ENCODE data around the gene TACC2.

The TACC2 gene

GRCh38 chr10:122168101-122168500, 179.1 kb downstream of the TACC2 start:
- no peak for DNase-seq (ENCODE audit: low read depth)

DNA sequence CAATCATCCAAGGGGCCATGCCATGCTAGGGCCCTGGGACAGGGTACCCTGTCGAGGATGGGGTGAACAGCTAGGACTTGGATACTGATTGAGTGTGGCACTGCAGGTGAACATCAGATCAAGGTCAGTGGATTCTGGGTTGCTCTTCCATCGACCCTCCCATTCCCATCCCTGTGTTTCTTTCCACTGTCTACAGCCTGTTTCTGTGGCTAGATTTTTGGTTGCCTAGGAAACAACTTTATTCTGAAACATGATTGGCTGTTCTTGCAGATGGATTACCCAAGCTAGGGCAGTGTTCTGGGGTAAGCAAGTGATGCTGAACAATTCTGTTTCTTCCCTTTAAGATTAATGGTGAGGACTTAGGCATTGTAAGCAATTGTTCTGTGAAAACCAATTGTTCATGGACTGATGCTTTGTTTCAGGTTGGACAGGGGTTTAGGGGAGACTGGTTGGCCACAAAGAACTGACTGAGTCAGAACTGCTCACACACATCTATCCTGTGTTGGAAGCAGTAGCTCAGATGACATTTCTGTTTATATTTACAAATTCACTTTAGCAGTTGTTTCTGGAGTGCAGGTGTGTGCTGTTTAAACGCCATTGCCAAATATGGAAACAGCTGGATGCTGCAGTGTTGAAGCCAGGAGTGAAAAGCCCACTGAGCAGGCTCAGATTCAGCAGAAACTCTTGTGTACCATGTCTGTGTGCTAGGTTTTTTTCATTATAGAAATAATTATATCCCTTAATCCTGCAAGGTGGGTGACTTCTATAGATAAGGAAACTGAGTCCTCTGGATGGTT, 179.8 kb downstream of the TACC2 start:
- no peak for DNase-seq (ENCODE audit: low read depth)

GRCh38 chr10:122170802-122171201, 181.8 kb downstream of the TACC2 start:
- no peak for DNase-seq (ENCODE audit: low read depth)

GRCh38 chr10:122171302-122172075, 182.5 kb downstream of the TACC2 start:
- no peak for DNase-seq (ENCODE audit: low read depth)

GRCh38 chr10:122172361-122173008, 183.5 kb downstream of the TACC2 start:
- no peak for DNase-seq (ENCODE audit: low read depth)

DNA sequence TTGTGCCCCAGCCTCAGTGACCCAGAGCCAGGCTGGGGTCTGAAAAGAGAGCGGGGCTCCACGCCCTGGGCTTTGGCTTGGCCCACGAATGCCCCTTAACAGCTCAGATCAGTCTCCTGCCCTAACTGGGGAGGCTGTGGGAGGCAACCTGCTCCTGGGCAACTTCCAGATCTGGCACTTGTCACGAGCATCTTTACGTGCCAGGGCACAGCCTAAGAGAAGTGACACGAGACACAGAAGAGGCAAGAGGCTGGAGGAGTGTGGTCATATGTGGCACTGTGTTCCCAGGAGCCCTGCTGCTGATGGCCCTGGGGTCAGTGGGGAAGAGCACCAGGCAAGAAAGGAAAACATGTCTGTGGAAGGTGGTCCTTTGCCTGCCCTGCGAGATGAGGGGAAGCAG, 184.4 kb downstream of the TACC2 start:
- DNase-seq (ENCODE audit: low read depth): no peak

DNA sequence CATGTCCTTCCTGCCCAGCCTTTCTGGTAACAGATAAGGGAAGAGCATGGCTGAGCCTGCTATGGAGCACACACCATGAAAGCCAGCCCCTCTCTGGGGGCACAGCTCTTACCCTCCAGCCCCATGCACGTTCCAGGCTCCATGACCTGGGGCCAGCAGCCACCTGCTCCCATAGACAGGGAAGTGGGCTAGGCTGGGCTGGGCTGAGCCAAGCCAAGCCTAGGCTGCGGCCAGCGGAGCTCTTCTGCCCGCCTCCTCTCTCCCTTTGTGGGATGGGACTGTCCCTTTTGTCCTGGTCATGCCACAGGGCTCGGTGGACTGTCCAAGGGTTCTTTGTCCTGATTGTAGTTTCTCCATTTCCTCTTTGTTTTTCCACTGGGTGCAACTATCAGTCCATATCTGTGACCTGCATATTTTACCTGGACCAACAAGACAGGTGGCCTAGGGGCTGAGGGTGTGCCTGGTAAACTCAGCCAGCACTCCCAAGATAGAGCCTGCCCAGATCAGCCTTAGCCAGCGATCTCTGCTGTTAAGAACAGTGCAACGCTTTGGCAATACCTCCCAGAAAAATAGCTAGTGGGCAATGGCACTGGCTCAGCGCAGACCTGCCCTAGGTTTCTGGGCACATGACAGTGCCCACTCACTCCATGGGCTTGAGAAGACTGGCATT, 184.9 kb downstream of the TACC2 start:
- no peak for DNase-seq (ENCODE audit: low read depth)

GRCh38 chr10:122176232-122177213, 187.6 kb downstream of the TACC2 start:
- no peak for DNase-seq (ENCODE audit: low read depth)

DNA sequence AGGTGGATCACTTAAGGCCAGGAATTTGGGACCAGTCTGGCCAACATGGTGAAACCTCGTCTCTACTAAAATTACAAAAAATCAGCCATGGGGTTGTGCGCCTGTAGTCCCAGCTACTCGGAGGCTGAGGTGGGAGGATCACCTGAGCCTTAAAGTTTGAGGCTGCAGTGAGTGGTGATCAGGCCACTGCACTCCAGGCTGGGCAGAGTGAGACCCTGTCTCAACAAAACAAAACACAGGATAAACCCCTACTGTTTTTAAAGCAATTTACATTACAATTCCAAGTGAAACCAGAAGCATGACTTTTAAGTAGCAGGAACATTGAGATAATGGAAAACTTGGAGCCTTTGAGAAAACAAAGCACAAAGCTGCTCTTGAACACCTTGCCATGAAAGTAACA, 189.7 kb downstream of the TACC2 start:
- no peak for DNase-seq (ENCODE audit: low read depth)

GRCh38 chr10:122181041-122181732, 192.2 kb downstream of the TACC2 start:
- no peak for DNase-seq (ENCODE audit: low read depth)

- DNase-seq (ENCODE audit: low read depth): no peak
Observed at GRCh38 chr10:122181876-122182275, 192.9 kb downstream of the TACC2 start.

- DNase-seq (ENCODE audit: low read depth): no peak
Observed at GRCh38 chr10:122182308-122182707, 193.3 kb downstream of the TACC2 start.

- DNase-seq (ENCODE audit: low read depth): no peak
Observed at GRCh38 chr10:122184254-122184653, 195.3 kb downstream of the TACC2 start.

GRCh38 chr10:122185643-122186042, 196.7 kb downstream of the TACC2 start:
- DNase-seq (ENCODE audit: low read depth): no peak

GRCh38 chr10:122186816-122187810, 198.2 kb downstream of the TACC2 start:
- no peak for DNase-seq (ENCODE audit: low read depth)

DNA sequence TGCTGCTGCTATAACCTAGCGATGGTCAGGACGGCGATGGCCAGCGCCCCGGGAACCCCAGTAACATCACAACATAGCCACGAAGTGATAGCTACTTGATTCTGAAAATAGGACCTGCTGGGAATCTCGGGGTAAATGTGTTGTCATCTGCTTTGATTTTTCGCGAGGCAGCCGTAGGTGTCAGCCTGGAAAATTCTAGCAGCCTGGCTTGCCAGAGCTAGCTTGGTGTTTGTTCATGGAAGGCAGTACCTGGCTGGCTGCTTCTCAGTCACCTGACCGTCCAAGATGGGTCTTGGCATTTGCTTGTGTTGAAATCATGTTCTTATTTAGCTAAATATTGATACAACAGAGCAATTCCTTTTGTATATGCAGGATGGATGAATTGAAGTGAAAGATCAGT, 199.7 kb downstream of the TACC2 start:
- DNase-seq (ENCODE audit: low read depth): no peak

DNA sequence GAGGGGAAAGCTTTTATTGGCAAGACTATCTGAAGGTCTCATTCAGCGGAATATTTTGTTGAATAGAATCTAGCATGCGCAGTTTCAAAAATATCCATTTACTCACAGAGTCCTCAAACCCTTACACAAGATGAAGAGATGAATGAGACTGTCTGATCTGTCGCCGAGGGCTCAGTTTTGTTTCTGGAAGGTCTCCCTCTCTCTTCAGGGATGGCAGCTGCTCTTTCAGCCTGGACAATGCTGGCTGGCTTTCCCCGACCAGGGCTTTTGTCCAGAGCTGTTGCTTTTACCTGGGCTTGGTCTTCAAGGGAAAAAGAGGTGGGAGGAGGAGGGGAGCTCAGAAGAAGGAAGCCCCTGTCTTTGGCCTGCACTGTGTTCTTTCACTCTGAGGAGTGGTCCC, 200.2 kb downstream of the TACC2 start:
- no peak for DNase-seq (ENCODE audit: low read depth)

DNA sequence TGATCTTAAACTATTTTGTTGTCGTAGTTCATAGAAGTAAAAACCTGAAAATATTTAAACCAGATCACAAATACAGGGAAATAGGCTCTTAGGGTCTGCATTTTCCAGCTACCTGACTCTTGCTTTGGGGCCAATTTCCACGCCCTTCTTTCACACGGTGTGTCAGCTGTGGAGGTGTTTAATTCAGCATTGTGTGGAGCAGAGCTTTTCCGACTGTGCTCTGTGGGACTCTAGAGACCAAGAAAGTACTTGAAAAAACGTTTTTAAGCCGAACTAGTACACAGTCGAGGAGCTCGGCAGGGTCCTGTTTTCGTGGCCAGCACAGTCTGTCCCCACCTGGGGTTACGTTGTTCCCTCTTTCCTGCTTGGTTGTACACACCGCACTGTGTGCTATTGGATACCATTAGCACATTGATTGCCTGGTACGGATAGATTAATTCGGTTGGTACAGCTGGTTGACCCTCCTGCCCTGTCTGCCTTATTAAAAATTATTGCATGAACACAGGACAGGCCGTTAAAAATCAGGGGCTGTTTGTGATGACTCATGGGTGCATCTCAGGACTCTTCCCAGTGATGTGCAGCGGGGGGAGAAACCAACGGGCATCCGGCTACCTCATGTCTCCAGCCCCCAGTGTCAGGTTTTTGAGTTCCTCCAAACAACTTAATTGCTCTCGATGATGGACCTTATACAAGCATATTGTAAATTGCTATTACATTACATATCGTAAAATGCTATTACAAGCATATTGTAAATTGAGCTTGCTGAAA, 201.4 kb downstream of the TACC2 start:
- no peak for DNase-seq (ENCODE audit: low read depth)
